ENCODE data around the gene PTPN13.

DNA sequence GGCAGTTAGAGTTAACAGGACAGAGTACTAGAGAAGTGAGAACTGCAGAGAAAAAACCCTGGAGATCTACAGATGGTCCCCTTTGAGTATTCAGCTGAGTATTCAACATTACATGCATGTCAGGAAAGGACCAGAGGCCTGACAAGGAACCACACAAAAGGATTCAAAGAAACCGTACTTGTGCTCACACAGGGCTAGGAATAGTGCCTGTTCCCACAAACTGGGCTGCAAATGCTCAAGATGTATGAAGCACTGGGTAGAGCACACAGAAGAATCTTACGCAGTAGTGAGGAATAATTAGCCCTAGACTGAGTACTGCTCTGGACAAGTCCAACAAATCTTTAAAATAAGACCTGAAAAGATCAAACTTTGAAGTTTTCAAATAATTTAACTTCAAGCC, 17.6 kb downstream of the PTPN13 start:
- TF ChIP-seq, protein P1, sequence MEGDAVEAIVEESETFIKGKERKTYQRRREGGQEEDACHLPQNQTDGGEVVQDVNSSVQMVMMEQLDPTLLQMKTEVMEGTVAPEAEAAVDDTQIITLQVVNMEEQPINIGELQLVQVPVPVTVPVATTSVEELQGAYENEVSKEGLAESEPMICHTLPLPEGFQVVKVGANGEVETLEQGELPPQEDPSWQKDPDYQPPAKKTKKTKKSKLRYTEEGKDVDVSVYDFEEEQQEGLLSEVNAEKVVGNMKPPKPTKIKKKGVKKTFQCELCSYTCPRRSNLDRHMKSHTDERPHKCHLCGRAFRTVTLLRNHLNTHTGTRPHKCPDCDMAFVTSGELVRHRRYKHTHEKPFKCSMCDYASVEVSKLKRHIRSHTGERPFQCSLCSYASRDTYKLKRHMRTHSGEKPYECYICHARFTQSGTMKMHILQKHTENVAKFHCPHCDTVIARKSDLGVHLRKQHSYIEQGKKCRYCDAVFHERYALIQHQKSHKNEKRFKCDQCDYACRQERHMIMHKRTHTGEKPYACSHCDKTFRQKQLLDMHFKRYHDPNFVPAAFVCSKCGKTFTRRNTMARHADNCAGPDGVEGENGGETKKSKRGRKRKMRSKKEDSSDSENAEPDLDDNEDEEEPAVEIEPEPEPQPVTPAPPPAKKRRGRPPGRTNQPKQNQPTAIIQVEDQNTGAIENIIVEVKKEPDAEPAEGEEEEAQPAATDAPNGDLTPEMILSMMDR (IDR thresholded peaks at IDR 0.05): no peak
- no peak for TF ChIP-seq POLR2AphosphoS5 (IDR thresholded peaks at IDR 0.05)

Data from esophagus muscularis mucosa (tissue), 3 donors.